Loucy (cell line): ENCODE results near the gene CSGALNACT2.

Source experiments
- CTCF ChIP-seq: fragments of 200-600 bp; sonication (generic); conservative IDR thresholded peaks from 2 replicates; pipeline ENCODE4 v1.5.1; 2014; ENCODE audit warnings: mild to moderate bottlenecking, antibody characterized with exemption, low read length
- EZH2phosphoT487 ChIP-seq: fragments of 200-600 bp; IDR thresholded peaks from 2 replicates; pipeline ENCODE4 v1.6.1; 2018; ENCODE audit warnings: antibody characterized with exemption, mild to moderate bottlenecking, moderate library complexity, borderline replicate concordance

GRCh38 chr10:43125274-43125845 lies 12.9 kb upstream of the CSGALNACT2 start:
- TF ChIP-seq CTCF: no peak
- TF ChIP-seq EZH2phosphoT487: no peak
